Renal cortex interstitium (tissue), 11 donors: ENCODE data around the gene RNF207. TPM values are rescaled to one million over a fixed set of nuclear protein-coding genes. Genes with fewer than 3 reads are reported as not detected.

Source experiments
- DNase-seq, 11 donors: peaks; one replicate each; pipeline ENCODE4 v3.0.0-alpha.2; 2013; ENCODE audit warnings: low read depth in 9 of 11, low spot score in 4 of 11; ENCODE audit errors: extremely low read depth in 1 of 11
- polyA plus RNA-seq, 3 donors: library from polyadenylated mRNA; unstranded; fragments of 120-200 nt; gene quantifications; one replicate each; pipeline ENCODE4 v1.2.1, GENCODE V29; 2013; ENCODE audit not compliant: insufficient read length in 3 of 3

The RNF207 gene
- polyA plus RNA-seq, 3 donors: 20.0 to 52.0 (median 25.4) TPM

- DNase-seq: no peak
Observed at GRCh38 chr1:6188466-6188865, 17.5 kb upstream of the RNF207 start.

- no peak for DNase-seq
Observed at GRCh38 chr1:6191968-6192367, 14.0 kb upstream of the RNF207 start.

GRCh38 chr1:6197746-6198427 lies 8.0 kb upstream of the RNF207 start:
- DNase-seq: no peak

- no peak for DNase-seq
Observed at GRCh38 chr1:6198646-6199297, 7.1 kb upstream of the RNF207 start.

- peak; percentile 92 to 100 (median 98) for DNase-seq
Observed at GRCh38 chr1:6199298-6200187, 6.4 kb upstream of the RNF207 start, which contains the start of gene RPL22. RPL22 (minus strand) TSS chr1:6199595; CDS start chr1:6199573, 22 bp downstream.

- DNase-seq: no peak
Observed at GRCh38 chr1:6200188-6200809, 5.6 kb upstream of the RNF207 start.

GRCh38 chr1:6202256-6202655 lies 3.7 kb upstream of the RNF207 start:
- DNase-seq: no peak

GRCh38 chr1:6206520-6206855 lies 569 bp downstream of the RNF207 start:
- no peak for DNase-seq

GRCh38 chr1:6207075-6207885 lies 1.4 kb downstream of the RNF207 start:
- no peak for DNase-seq

- no peak for DNase-seq
Observed at GRCh38 chr1:6207921-6208320, 2.0 kb downstream of the RNF207 start.

GRCh38 chr1:6208723-6209660 lies 3.1 kb downstream of the RNF207 start:
- peak in 2 of 11 donors; percentile 23 to 34 for DNase-seq

DNA sequence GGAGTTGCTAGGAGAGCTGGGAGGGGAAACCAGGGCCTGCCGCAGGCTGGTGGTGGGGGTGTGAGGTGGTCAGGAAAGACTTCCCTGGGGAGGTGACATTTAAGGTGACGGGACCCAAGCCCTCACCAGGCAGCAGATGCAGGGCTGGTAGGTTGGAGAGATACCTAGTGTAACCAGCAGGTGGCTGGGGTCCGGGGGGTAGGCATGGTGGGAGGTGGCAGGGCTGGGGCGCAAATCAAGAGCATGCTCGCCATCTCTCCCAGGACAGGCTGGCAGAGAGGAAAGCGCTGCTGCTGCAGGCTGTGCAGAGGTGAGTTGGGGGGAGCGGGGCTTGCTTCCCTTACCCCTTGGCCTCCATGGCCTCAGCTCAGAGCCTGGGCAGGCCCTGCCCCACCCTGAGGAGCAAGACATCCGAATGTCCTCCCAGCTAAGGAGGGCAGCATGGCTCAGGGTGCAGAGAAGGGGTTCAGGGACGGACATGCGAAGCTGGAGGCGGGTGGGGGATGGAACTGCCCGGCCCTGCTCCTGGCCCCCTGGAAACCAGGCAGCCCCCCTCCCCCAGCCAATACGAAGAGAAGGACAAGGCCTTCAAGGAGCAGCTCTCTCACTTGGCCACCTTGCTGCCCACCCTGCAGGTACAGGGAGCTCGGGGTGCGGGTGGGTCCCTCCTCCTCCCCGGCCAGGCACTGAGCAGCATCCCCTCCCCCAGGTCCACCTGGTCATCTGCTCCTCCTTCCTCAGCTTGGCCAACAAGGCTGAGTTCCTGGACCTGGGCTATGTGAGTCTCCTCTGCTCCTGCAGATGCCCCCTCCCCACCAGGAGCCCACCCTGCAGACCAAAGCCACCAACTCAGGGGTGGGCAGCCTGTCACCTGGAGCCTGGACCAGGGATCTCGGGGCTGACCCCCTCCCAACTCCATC lies 4.0 kb downstream of the RNF207 start:
- no peak for DNase-seq

GRCh38 chr1:6210591-6211355 lies 4.9 kb downstream of the RNF207 start:
- DNase-seq: no peak

GRCh38 chr1:6211731-6212130 lies 5.8 kb downstream of the RNF207 start:
- DNase-seq: no peak

GRCh38 chr1:6212193-6212959 lies 6.5 kb downstream of the RNF207 start:
- peak in 2 of 11 donors; percentile 48 to 63 for DNase-seq
